Chondrocyte (in vitro differentiated cells): ENCODE measurements around the gene IGFLR1. TPM values are rescaled to one million over a fixed set of nuclear protein-coding genes. Genes with fewer than 3 reads are reported as not detected.

Experiments used
- DNase-seq: peaks from one replicate; pipeline ENCODE4 v3.0.0; 2021; ENCODE audit warnings: mixed read lengths, low spot score
- H3K27ac Mint-ChIP-seq: one replicate; pipeline ENCODE4 v1.8.0; 2021; ENCODE audit warnings: mild to moderate bottlenecking, moderate library complexity, mixed read lengths; ENCODE audit not compliant: unreplicated experiment
- H3K27me3 Mint-ChIP-seq: 2 replicates; pipeline ENCODE4 v1.8.0; 2021; ENCODE audit warnings: low read depth, mixed read lengths
- H3K36me3 Mint-ChIP-seq: 2 replicates; pipeline ENCODE4 v1.8.0; 2021; ENCODE audit warnings: low read depth, mixed read lengths
- H3K4me1 Mint-ChIP-seq: 2 replicates; pipeline ENCODE4 v1.8.0; 2021; ENCODE audit warnings: low read depth, mild to moderate bottlenecking, mixed read lengths
- H3K4me3 Mint-ChIP-seq: one replicate; pipeline ENCODE4 v1.8.0; 2021; ENCODE audit warnings: mild to moderate bottlenecking, moderate library complexity, mixed read lengths; ENCODE audit not compliant: unreplicated experiment
- H3K9me3 Mint-ChIP-seq: 2 replicates; pipeline ENCODE4 v1.8.0; 2021; ENCODE audit warnings: low read depth, mixed read lengths
- total RNA-seq: library from RNA; stranded (reverse); gene quantifications from 3 replicates; pipeline ENCODE4 v1.2.1, GENCODE V29; 2021
- TF ChIP-seq, protein P1 (sequence below): fragments of 200-600 bp; sonication (generic); IDR thresholded peaks from 2 replicates; pipeline ENCODE4 v1.5.0; 2021; ENCODE audit warnings: antibody characterized with exemption, mild to moderate bottlenecking, moderate library complexity

The IGFLR1 gene
- total RNA-seq, 1 donor from 2014 or later, result 0.99 TPM

DNA sequence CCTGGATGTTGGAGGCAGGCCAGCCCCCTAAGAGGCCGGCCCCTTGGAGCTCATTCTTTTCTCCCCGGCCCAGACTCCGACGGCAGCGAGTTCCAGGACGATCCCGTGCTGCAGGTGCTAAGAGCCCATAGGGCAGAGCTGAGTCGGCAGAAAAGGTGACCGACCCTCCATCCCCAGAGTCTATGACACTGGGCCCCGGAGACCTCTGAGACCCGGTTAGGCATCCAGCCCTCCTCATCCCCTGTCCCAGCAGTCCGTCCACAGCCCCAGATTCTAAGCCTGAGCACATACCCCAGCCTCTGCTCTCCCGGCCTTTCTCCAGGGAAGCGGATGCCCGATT lies 25.8 kb upstream of the IGFLR1 start:
- H3K27me3 Mint-ChIP-seq, result no peaks in the 10 kb centered on the region
- H3K4me1 Mint-ChIP-seq, result no peaks in the 10 kb centered on the region
- TF ChIP-seq, protein P1, sequence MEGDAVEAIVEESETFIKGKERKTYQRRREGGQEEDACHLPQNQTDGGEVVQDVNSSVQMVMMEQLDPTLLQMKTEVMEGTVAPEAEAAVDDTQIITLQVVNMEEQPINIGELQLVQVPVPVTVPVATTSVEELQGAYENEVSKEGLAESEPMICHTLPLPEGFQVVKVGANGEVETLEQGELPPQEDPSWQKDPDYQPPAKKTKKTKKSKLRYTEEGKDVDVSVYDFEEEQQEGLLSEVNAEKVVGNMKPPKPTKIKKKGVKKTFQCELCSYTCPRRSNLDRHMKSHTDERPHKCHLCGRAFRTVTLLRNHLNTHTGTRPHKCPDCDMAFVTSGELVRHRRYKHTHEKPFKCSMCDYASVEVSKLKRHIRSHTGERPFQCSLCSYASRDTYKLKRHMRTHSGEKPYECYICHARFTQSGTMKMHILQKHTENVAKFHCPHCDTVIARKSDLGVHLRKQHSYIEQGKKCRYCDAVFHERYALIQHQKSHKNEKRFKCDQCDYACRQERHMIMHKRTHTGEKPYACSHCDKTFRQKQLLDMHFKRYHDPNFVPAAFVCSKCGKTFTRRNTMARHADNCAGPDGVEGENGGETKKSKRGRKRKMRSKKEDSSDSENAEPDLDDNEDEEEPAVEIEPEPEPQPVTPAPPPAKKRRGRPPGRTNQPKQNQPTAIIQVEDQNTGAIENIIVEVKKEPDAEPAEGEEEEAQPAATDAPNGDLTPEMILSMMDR, result no peak
- peaks cover 7% of the 10 kb centered on the region for H3K36me3 Mint-ChIP-seq
- no peaks in the 10 kb centered on the region for H3K9me3 Mint-ChIP-seq
- H3K4me3 Mint-ChIP-seq, result no peak overlapping the region
- DNase-seq, result no peak
- no peak overlapping the region for H3K27ac Mint-ChIP-seq

DNA sequence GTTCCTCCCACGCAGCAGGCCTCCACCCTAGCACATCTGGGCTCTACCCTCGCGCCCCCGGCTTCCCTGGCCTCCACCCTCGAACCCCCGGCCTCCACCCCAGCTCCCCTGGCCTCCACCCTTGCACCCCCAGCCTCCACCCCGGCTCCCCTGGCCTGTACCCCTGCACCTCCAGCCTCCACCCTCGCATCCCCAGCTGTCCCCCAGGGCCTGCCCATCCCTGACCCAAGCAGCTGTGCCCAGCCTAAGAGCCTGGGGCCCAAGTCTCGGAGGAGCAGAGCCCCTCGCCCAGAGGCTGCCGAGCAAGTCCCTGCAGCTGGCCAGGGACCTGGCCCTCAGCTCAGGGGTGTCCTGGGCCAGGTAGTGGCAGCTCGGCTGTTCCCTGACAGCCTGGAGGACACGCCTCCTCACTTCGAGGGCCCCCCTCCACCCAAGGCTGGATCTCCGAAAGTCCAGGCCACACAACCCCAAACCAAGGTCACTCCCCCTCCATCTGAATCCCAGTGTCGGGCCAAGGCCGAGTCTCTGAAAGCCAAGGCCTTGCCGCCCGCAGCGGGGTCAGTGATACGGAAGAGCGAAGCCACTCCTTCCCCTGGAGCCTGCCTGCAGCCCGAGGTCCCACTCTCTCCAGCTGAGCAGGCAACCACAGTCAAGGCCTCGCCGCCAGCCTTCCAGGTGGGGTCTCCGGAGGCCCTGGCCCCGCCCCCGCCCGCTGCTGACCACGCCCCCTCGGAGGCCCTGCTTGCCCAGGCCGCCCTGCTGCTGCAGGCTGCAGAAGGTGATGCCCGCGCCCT lies 25.2 kb upstream of the IGFLR1 start:
- no peaks in the 10 kb centered on the region for H3K27me3 Mint-ChIP-seq
- H3K27ac Mint-ChIP-seq, result no peak overlapping the region
- peak; percentile 77 for DNase-seq
- TF ChIP-seq, protein P1, result no peak
- peaks cover 7% of the 10 kb centered on the region for H3K36me3 Mint-ChIP-seq
- no peak overlapping the region for H3K4me3 Mint-ChIP-seq
- no peaks in the 10 kb centered on the region for H3K4me1 Mint-ChIP-seq
- no peaks in the 10 kb centered on the region for H3K9me3 Mint-ChIP-seq

DNA sequence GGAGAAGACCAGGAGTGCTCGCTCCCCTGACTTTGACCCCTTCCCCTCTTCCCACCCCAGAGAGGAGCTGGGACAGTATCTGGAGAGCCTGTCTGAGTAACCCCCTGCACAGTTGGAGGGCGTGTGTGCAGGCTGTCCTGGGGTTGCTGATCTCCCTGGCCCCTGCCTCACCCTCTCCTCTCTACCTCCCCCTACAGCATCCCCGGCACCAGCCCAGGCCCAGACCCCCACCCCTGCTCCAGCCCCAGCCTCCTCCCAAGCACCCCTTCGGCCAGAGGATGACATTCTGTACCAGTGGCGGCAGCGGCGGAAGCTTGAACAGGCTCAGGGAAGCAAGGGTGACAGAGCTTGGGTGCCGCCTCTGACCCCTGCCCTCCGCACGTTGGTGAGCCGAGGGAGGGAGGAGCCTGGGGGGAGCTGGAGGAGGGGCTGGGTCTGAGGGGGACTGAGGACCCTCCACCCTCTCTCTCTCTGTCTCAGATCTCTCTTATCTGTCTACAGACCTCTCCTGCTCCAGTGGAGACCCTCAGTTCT lies 24.4 kb upstream of the IGFLR1 start:
- peak; percentile 75 for DNase-seq
- Mint-ChIP-seq H3K27ac (no peak overlapping the region), H3K36me3 (peaks cover 11% of the 10 kb centered on the region), H3K4me1 (no peaks in the 10 kb centered on the region), H3K9me3 (no peaks in the 10 kb centered on the region), H3K27me3 (no peaks in the 10 kb centered on the region), H3K4me3 (no peak overlapping the region)
- TF ChIP-seq, protein P1, result no peak

GRCh38 chr19:35764432-35765315 lies 22.4 kb upstream of the IGFLR1 start:
- Mint-ChIP-seq H3K4me3 (no peak overlapping the region), H3K4me1 (peaks cover 8% of the 10 kb centered on the region), H3K36me3 (peaks cover 11% of the 10 kb centered on the region), H3K9me3 (no peaks in the 10 kb centered on the region), H3K27ac (no peak overlapping the region), H3K27me3 (no peaks in the 10 kb centered on the region)
- TF ChIP-seq, protein P1, result no peak
- DNase-seq, result peak; percentile 63

- TF ChIP-seq, protein P1, result no peak
- no peak for DNase-seq
- H3K36me3 Mint-ChIP-seq, result peaks cover 10% of the 10 kb centered on the region
- no peaks in the 10 kb centered on the region for H3K9me3 Mint-ChIP-seq
- H3K4me1 Mint-ChIP-seq, result peaks cover 36% of the 10 kb centered on the region
- H3K27me3 Mint-ChIP-seq, result no peaks in the 10 kb centered on the region
- no peak overlapping the region for H3K4me3 Mint-ChIP-seq
- H3K27ac Mint-ChIP-seq, result no peak overlapping the region
Observed at GRCh38 chr19:35760711-35761349, 18.6 kb upstream of the IGFLR1 start.
